ENCODE data around the gene PPP1R1B.

Gene PPP1R1B

GRCh38 chr17:39600288-39600996 is 26.3 kb upstream of the PPP1R1B start:
- no peak for DNase-seq (ENCODE audit: low spot score)

GRCh38 chr17:39600997-39601597 is 25.7 kb upstream of the PPP1R1B start:
- no peak for DNase-seq (ENCODE audit: low spot score)

- DNase-seq (ENCODE audit: low spot score), result no peak
Observed at GRCh38 chr17:39601758-39602532, 24.8 kb upstream of the PPP1R1B start.

- no peak for DNase-seq (ENCODE audit: low spot score)
Observed at GRCh38 chr17:39602533-39603303, 24.0 kb upstream of the PPP1R1B start.

- DNase-seq (ENCODE audit: low spot score), result no peak
Observed at GRCh38 chr17:39603304-39604016, 23.3 kb upstream of the PPP1R1B start.

GRCh38 chr17:39604911-39605491 is 21.8 kb upstream of the PPP1R1B start:
- DNase-seq (ENCODE audit: low spot score), result no peak

- DNase-seq (ENCODE audit: low spot score), result no peak
Observed at GRCh38 chr17:39605492-39606433, 21.0 kb upstream of the PPP1R1B start.

- no peak for DNase-seq (ENCODE audit: low spot score)
Observed at GRCh38 chr17:39606434-39607056, 20.2 kb upstream of the PPP1R1B start.

- no peak for DNase-seq (ENCODE audit: low spot score)
Observed at GRCh38 chr17:39607057-39607850, 19.5 kb upstream of the PPP1R1B start.

GRCh38 chr17:39607851-39608130 is 19.0 kb upstream of the PPP1R1B start, which contains the start of gene NEUROD2:
Gene NEUROD2, minus strand, starts transcription at chr17:39607920. Its CDS starts 1,321 bp downstream, at chr17:39606599.
- DNase-seq (ENCODE audit: low spot score), result no peak

GRCh38 chr17:39608142-39608981 is 18.4 kb upstream of the PPP1R1B start:
- no peak for DNase-seq (ENCODE audit: low spot score)

- no peak for DNase-seq (ENCODE audit: low spot score)
Observed at GRCh38 chr17:39609416-39610025, 17.2 kb upstream of the PPP1R1B start.

- DNase-seq (ENCODE audit: low spot score), result no peak
Observed at GRCh38 chr17:39611401-39612112, 15.2 kb upstream of the PPP1R1B start.

GRCh38 chr17:39612291-39612894 is 14.4 kb upstream of the PPP1R1B start:
- no peak for DNase-seq (ENCODE audit: low spot score)

- no peak for DNase-seq (ENCODE audit: low spot score)
Observed at GRCh38 chr17:39612935-39613464, 13.8 kb upstream of the PPP1R1B start.

GRCh38 chr17:39614545-39615157 is 12.1 kb upstream of the PPP1R1B start:
- no peak for DNase-seq (ENCODE audit: low spot score)
